ENCODE measurements around the gene GAL3ST2.
"Not testable (repeated sequence)": the region's sequence is repeated elsewhere in the genome, so short reads cannot be mapped to it uniquely, and the experiment has no call there.

GAL3ST2 gene

GRCh38 chr2:241745276-241745675 is 31.3 kb upstream of the GAL3ST2 start:
- DNase-seq (ENCODE audit: extremely low spot score, insufficient read length, low read depth) (no peak), FAIRE-seq (no peak)

GRCh38 chr2:241746084-241746483 is 30.5 kb upstream of the GAL3ST2 start:
- FAIRE-seq = no peak
- DNase-seq (ENCODE audit: extremely low spot score, insufficient read length, low read depth) = no peak

- DNase-seq (ENCODE audit: extremely low spot score, insufficient read length, low read depth) (no peak), FAIRE-seq (no peak)
Measured at GRCh38 chr2:241748468-241749256, 28.0 kb upstream of the GAL3ST2 start.

- no peak for FAIRE-seq
- DNase-seq (ENCODE audit: extremely low spot score, insufficient read length, low read depth) = no peak
Measured at GRCh38 chr2:241750076-241750840, 26.4 kb upstream of the GAL3ST2 start.

- no peak for FAIRE-seq
- no peak for DNase-seq (ENCODE audit: extremely low spot score, insufficient read length, low read depth)
Measured at GRCh38 chr2:241751152-241751551, 25.5 kb upstream of the GAL3ST2 start.

GRCh38 chr2:241751776-241752175 is 24.8 kb upstream of the GAL3ST2 start:
- DNase-seq (ENCODE audit: extremely low spot score, insufficient read length, low read depth) = no peak
- FAIRE-seq = no peak

GRCh38 chr2:241752253-241752652 is 24.4 kb upstream of the GAL3ST2 start:
- DNase-seq (ENCODE audit: extremely low spot score, insufficient read length, low read depth) (no peak), FAIRE-seq (no peak)

GRCh38 chr2:241752689-241753276 is 23.8 kb upstream of the GAL3ST2 start:
- FAIRE-seq (no peak), DNase-seq (ENCODE audit: extremely low spot score, insufficient read length, low read depth) (no peak)

- no peak for DNase-seq (ENCODE audit: extremely low spot score, insufficient read length, low read depth)
- no peak for FAIRE-seq
Measured at GRCh38 chr2:241753493-241753892, 23.1 kb upstream of the GAL3ST2 start.

GRCh38 chr2:241754042-241754441 is 22.6 kb upstream of the GAL3ST2 start:
- DNase-seq (ENCODE audit: extremely low spot score, insufficient read length, low read depth) (no peak), FAIRE-seq (no peak)

GRCh38 chr2:241755166-241755565 is 21.5 kb upstream of the GAL3ST2 start:
- DNase-seq (ENCODE audit: extremely low spot score, insufficient read length, low read depth) (no peak), FAIRE-seq (no peak)

- FAIRE-seq (no peak), DNase-seq (ENCODE audit: extremely low spot score, insufficient read length, low read depth) (no peak)
Measured at GRCh38 chr2:241755777-241756176, 20.8 kb upstream of the GAL3ST2 start.

GRCh38 chr2:241759067-241759807 is 17.4 kb upstream of the GAL3ST2 start:
- no peak for FAIRE-seq
- no peak for DNase-seq (ENCODE audit: extremely low spot score, insufficient read length, low read depth)

- DNase-seq (ENCODE audit: extremely low spot score, insufficient read length, low read depth); FAIRE-seq: not testable (repeated sequence)
Measured at GRCh38 chr2:241759893-241760292, 16.7 kb upstream of the GAL3ST2 start.

GRCh38 chr2:241760301-241760771 is 16.3 kb upstream of the GAL3ST2 start:
- FAIRE-seq (no peak), DNase-seq (ENCODE audit: extremely low spot score, insufficient read length, low read depth) (no peak)

GRCh38 chr2:241762321-241762932 is 14.2 kb upstream of the GAL3ST2 start:
- DNase-seq (ENCODE audit: extremely low spot score, insufficient read length, low read depth) = no peak
- no peak for FAIRE-seq

GRCh38 chr2:241762933-241763369 is 13.7 kb upstream of the GAL3ST2 start:
- peak; percentile 83 for FAIRE-seq
- DNase-seq (ENCODE audit: extremely low spot score, insufficient read length, low read depth) = peak; percentile 52

GRCh38 chr2:241763551-241764274 is 12.9 kb upstream of the GAL3ST2 start:
- FAIRE-seq = no peak
- DNase-seq (ENCODE audit: extremely low spot score, insufficient read length, low read depth) = no peak
